ENCODE data around the gene RPUSD1. TPM values are rescaled to one million over a fixed set of nuclear protein-coding genes. Genes with fewer than 3 reads are reported as not detected.

RPUSD1 gene
- total and polyA plus RNA-seq, 4 donors, result 6.8 to 20.3 (median 12.8) TPM

- intact Hi-C loops (cut with DNase I), result loop anchor here (10.0 kb wide), 1 partner anchor 239 kb away; no protein-coding TSS in a partner anchor
- no peak overlapping the region for H3K4me3 ChIP-seq (ENCODE audit: low read length in 2 of 2)
- no peak for DNase-seq
- H3K27me3 ChIP-seq (ENCODE audit: control insufficient read depth in 1 of 2, insufficient read depth in 2 of 2, low read length in 1 of 2), result no peaks in the 10 kb centered on the region
- H3K4me1 ChIP-seq (ENCODE audit: control insufficient read depth in 1 of 2, insufficient read depth in 2 of 2, low read length in 2 of 2), result no peaks in the 10 kb centered on the region
- H3K27ac ChIP-seq (ENCODE audit: low read depth in 1 of 2, low read length in 2 of 2), result no peak overlapping the region
- H3K9me3 ChIP-seq (ENCODE audit: control insufficient read depth, low read length), result peaks cover 5% of the 10 kb centered on the region
- H3K36me3 ChIP-seq (ENCODE audit: control insufficient read depth in 1 of 2, insufficient read depth in 2 of 2, low read length in 1 of 2), result no peaks in the 10 kb centered on the region
- 92 to 93% methylated on average over 15 of the region's 15 CpGs for WGBS, 2 donors
- ATAC-seq (ENCODE audit: low FRiP score), result no peak
Measured at GRCh38 chr16:815861-816260, 27.7 kb upstream of the RPUSD1 start.

GRCh38 chr16:814974-815373 is 26.8 kb upstream of the RPUSD1 start:
- no peak for ATAC-seq (ENCODE audit: low FRiP score)
- H3K9me3 ChIP-seq (ENCODE audit: control insufficient read depth, low read length), result peaks cover 5% of the 10 kb centered on the region
- no peak for DNase-seq
- H3K4me3 ChIP-seq (ENCODE audit: low read length in 2 of 2), result no peak overlapping the region
- intact Hi-C loops (cut with DNase I), result loop anchor here (10.0 kb wide), 1 partner anchor 240 kb away; no protein-coding TSS in a partner anchor
- WGBS, 2 donors, result 54 to 65% methylated on average over 9 of the region's 9 CpGs
- no peaks in the 10 kb centered on the region for H3K36me3 ChIP-seq (ENCODE audit: control insufficient read depth in 1 of 2, insufficient read depth in 2 of 2, low read length in 1 of 2)
- no peak overlapping the region for H3K27ac ChIP-seq (ENCODE audit: low read depth in 1 of 2, low read length in 2 of 2)
- H3K4me1 ChIP-seq (ENCODE audit: control insufficient read depth in 1 of 2, insufficient read depth in 2 of 2, low read length in 2 of 2), result no peaks in the 10 kb centered on the region
- H3K27me3 ChIP-seq (ENCODE audit: control insufficient read depth in 1 of 2, insufficient read depth in 2 of 2, low read length in 1 of 2), result no peaks in the 10 kb centered on the region

GRCh38 chr16:813916-814412 is 25.8 kb upstream of the RPUSD1 start:
- 62% methylated on average over 22 of the region's 22 CpGs for WGBS, 2 donors
- Histone ChIP-seq H3K27me3 (ENCODE audit: control insufficient read depth in 1 of 2, insufficient read depth in 2 of 2, low read length in 1 of 2) (no peaks in the 10 kb centered on the region), H3K9me3 (ENCODE audit: control insufficient read depth, low read length) (peaks cover 5% of the 10 kb centered on the region), H3K36me3 (ENCODE audit: control insufficient read depth in 1 of 2, insufficient read depth in 2 of 2, low read length in 1 of 2) (no peaks in the 10 kb centered on the region), H3K4me1 (ENCODE audit: control insufficient read depth in 1 of 2, insufficient read depth in 2 of 2, low read length in 2 of 2) (no peaks in the 10 kb centered on the region), H3K27ac (ENCODE audit: low read depth in 1 of 2, low read length in 2 of 2) (no peak overlapping the region), H3K4me3 (ENCODE audit: low read length in 2 of 2) (no peak overlapping the region)
- intact Hi-C loops (cut with DNase I), result loop anchor here (10.0 kb wide), 1 partner anchor 241 kb away; no protein-coding TSS in a partner anchor
- no peak for DNase-seq
- ATAC-seq (ENCODE audit: low FRiP score), result no peak

- Histone ChIP-seq H3K4me1 (ENCODE audit: control insufficient read depth in 1 of 2, insufficient read depth in 2 of 2, low read length in 2 of 2) (no peaks in the 10 kb centered on the region), H3K36me3 (ENCODE audit: control insufficient read depth in 1 of 2, insufficient read depth in 2 of 2, low read length in 1 of 2) (no peaks in the 10 kb centered on the region), H3K9me3 (ENCODE audit: control insufficient read depth, low read length) (peaks cover 5% of the 10 kb centered on the region), H3K27ac (ENCODE audit: low read depth in 1 of 2, low read length in 2 of 2) (no peak overlapping the region), H3K4me3 (ENCODE audit: low read length in 2 of 2) (no peak overlapping the region), H3K27me3 (ENCODE audit: control insufficient read depth in 1 of 2, insufficient read depth in 2 of 2, low read length in 1 of 2) (no peaks in the 10 kb centered on the region)
- 8 to 10% methylated on average over 66 to 67 of the region's 67 CpGs for WGBS, 2 donors
- ATAC-seq (ENCODE audit: low FRiP score) (peak; percentile 55), DNase-seq (no peak)
- intact Hi-C loops (cut with DNase I), result loop anchor here (10.0 kb wide), 1 partner anchor 241 kb away; no protein-coding TSS in a partner anchor
Measured at GRCh38 chr16:813204-813915, 25.2 kb upstream of the RPUSD1 start.

- WGBS, 2 donors, result 21 to 34% methylated on average over 18 to 19 of the region's 19 CpGs
- no peaks in the 10 kb centered on the region for H3K4me1 ChIP-seq (ENCODE audit: control insufficient read depth in 1 of 2, insufficient read depth in 2 of 2, low read length in 2 of 2)
- DNase-seq (no peak), ATAC-seq (ENCODE audit: low FRiP score) (no peak)
- intact Hi-C loops (cut with DNase I), result no loop called here
- H3K27ac ChIP-seq (ENCODE audit: low read depth in 1 of 2, low read length in 2 of 2), result no peak overlapping the region
- H3K9me3 ChIP-seq (ENCODE audit: control insufficient read depth, low read length), result peaks cover 5% of the 10 kb centered on the region
- H3K36me3 ChIP-seq (ENCODE audit: control insufficient read depth in 1 of 2, insufficient read depth in 2 of 2, low read length in 1 of 2), result no peaks in the 10 kb centered on the region
- no peaks in the 10 kb centered on the region for H3K27me3 ChIP-seq (ENCODE audit: control insufficient read depth in 1 of 2, insufficient read depth in 2 of 2, low read length in 1 of 2)
- peak overlapping the region in 1 of 2 donors; percentile 22 for H3K4me3 ChIP-seq (ENCODE audit: low read length in 2 of 2)
Measured at GRCh38 chr16:808085-808386, 19.9 kb upstream of the RPUSD1 start.

GRCh38 chr16:807347-808084 is 19.3 kb upstream of the RPUSD1 start:
- WGBS, 2 donors, result 6 to 16% methylated on average over 80 of the region's 80 CpGs
- ATAC-seq (ENCODE audit: low FRiP score) (peak; percentile 96), DNase-seq (peak; percentile 97)
- intact Hi-C loops (cut with DNase I), result no loop called here
- Histone ChIP-seq H3K9me3 (ENCODE audit: control insufficient read depth, low read length) (peaks cover 5% of the 10 kb centered on the region), H3K36me3 (ENCODE audit: control insufficient read depth in 1 of 2, insufficient read depth in 2 of 2, low read length in 1 of 2) (no peaks in the 10 kb centered on the region), H3K4me3 (ENCODE audit: low read length in 2 of 2) (peak overlapping the region; percentile 52 to 63), H3K4me1 (ENCODE audit: control insufficient read depth in 1 of 2, insufficient read depth in 2 of 2, low read length in 2 of 2) (no peaks in the 10 kb centered on the region), H3K27me3 (ENCODE audit: control insufficient read depth in 1 of 2, insufficient read depth in 2 of 2, low read length in 1 of 2) (no peaks in the 10 kb centered on the region), H3K27ac (ENCODE audit: low read depth in 1 of 2, low read length in 2 of 2) (peak overlapping the region in 1 of 2 donors; percentile 14)

- intact Hi-C loops (cut with DNase I), result no loop called here
- no peak for DNase-seq
- Histone ChIP-seq H3K4me1 (ENCODE audit: control insufficient read depth in 1 of 2, insufficient read depth in 2 of 2, low read length in 2 of 2) (no peaks in the 10 kb centered on the region), H3K27me3 (ENCODE audit: control insufficient read depth in 1 of 2, insufficient read depth in 2 of 2, low read length in 1 of 2) (no peaks in the 10 kb centered on the region), H3K9me3 (ENCODE audit: control insufficient read depth, low read length) (no peaks in the 10 kb centered on the region), H3K4me3 (ENCODE audit: low read length in 2 of 2) (no peak overlapping the region), H3K27ac (ENCODE audit: low read depth in 1 of 2, low read length in 2 of 2) (no peak overlapping the region), H3K36me3 (ENCODE audit: control insufficient read depth in 1 of 2, insufficient read depth in 2 of 2, low read length in 1 of 2) (no peaks in the 10 kb centered on the region)
- WGBS, 2 donors, result 78% methylated on average over 17 of the region's 17 CpGs
- no peak for ATAC-seq (ENCODE audit: low FRiP score)
Measured at GRCh38 chr16:805474-805873, 17.3 kb upstream of the RPUSD1 start.

- Histone ChIP-seq H3K27ac (ENCODE audit: low read depth in 1 of 2, low read length in 2 of 2) (no peak overlapping the region), H3K36me3 (ENCODE audit: control insufficient read depth in 1 of 2, insufficient read depth in 2 of 2, low read length in 1 of 2) (no peaks in the 10 kb centered on the region), H3K4me3 (ENCODE audit: low read length in 2 of 2) (no peak overlapping the region), H3K9me3 (ENCODE audit: control insufficient read depth, low read length) (no peaks in the 10 kb centered on the region), H3K27me3 (ENCODE audit: control insufficient read depth in 1 of 2, insufficient read depth in 2 of 2, low read length in 1 of 2) (no peaks in the 10 kb centered on the region), H3K4me1 (ENCODE audit: control insufficient read depth in 1 of 2, insufficient read depth in 2 of 2, low read length in 2 of 2) (no peaks in the 10 kb centered on the region)
- 54 to 58% methylated on average over 33 of the region's 33 CpGs for WGBS, 2 donors
- intact Hi-C loops (cut with DNase I), result no loop called here
- DNase-seq (no peak), ATAC-seq (ENCODE audit: low FRiP score) (no peak)
Measured at GRCh38 chr16:804193-805048, 16.2 kb upstream of the RPUSD1 start.

Data from aorta (tissue), 5 donors.